Liver (tissue), 9 donors: Measurements from ENCODE around the gene BID. TPM values are rescaled to one million over a fixed set of nuclear protein-coding genes. Genes with fewer than 3 reads are reported as not detected.
A peak's percentile ranks its signal among the peaks of the same experiment; 100 is the strongest.

ENCODE experiments used
- DNase-seq: peaks from one replicate; pipeline ENCODE4 v3.0.0-alpha.2; 2017; ENCODE audit warnings: low spot score
- H3K27ac ChIP-seq, 2 donors: one replicate each; pipeline ENCODE4 v1.7.0; 2013; ENCODE audit warnings: inconsistent platforms in 2 of 2, low read length in 2 of 2, control low read depth in 1 of 2, low read depth in 1 of 2, mild to moderate bottlenecking in 1 of 2
- H3K27me3 ChIP-seq, 4 donors: one replicate each; pipeline versions ENCODE4 v1.6.1 to v1.7.0; 2013; ENCODE audit warnings: low read length in 3 of 4, inconsistent platforms in 1 of 4, mild to moderate bottlenecking in 1 of 4, moderate library complexity in 1 of 4; ENCODE audit not compliant: control insufficient read depth in 4 of 4, insufficient read depth in 4 of 4
- H3K36me3 ChIP-seq, 4 donors: one replicate each; pipeline versions ENCODE4 v1.6.1 to v1.7.0; 2013; ENCODE audit warnings: low read length in 3 of 4, mild to moderate bottlenecking in 3 of 4, low read depth in 1 of 4, moderate library complexity in 1 of 4; ENCODE audit not compliant: control insufficient read depth in 4 of 4, insufficient read depth in 3 of 4
- H3K4me1 ChIP-seq, 4 donors: one replicate each; pipeline versions ENCODE4 v1.6.1 to v1.7.0; 2013; ENCODE audit warnings: low read length in 3 of 4, mild to moderate bottlenecking in 3 of 4, moderate library complexity in 1 of 4; ENCODE audit not compliant: control insufficient read depth in 4 of 4, insufficient read depth in 4 of 4
- H3K4me3 ChIP-seq, 3 donors: one replicate each; pipeline versions ENCODE4 v1.6.1 to v1.7.0; 2013; ENCODE audit warnings: low read length in 3 of 3, control low read depth in 1 of 3, low read depth in 1 of 3, mild to moderate bottlenecking in 1 of 3
- H3K9ac ChIP-seq, 2 donors: one replicate each; pipeline ENCODE4 v1.7.0; 2013; ENCODE audit warnings: low read length in 2 of 2, mild to moderate bottlenecking in 2 of 2, moderate library complexity in 2 of 2, control low read depth in 1 of 2, low read depth in 1 of 2
- H3K9me3 ChIP-seq, 4 donors: one replicate each; pipeline versions ENCODE4 v1.6.1 to v1.7.0; 2013; ENCODE audit warnings: low read length in 3 of 4; ENCODE audit not compliant: control insufficient read depth in 4 of 4
- FOXA1 ChIP-seq: IDR thresholded peaks from 2 replicates; pipeline ENCODE4 v1.6.1; 2016; ENCODE audit warnings: antibody characterized with exemption
- FOXA2 ChIP-seq: IDR thresholded peaks from 2 replicates; pipeline ENCODE4 v1.6.1; 2016; ENCODE audit warnings: antibody characterized with exemption
- HNF4A ChIP-seq, 2 donors: conservative IDR thresholded peaks; 2 replicates each; pipeline ENCODE4 v1.6.1; 2016; ENCODE audit warnings: antibody characterized with exemption in 2 of 2, mild to moderate bottlenecking in 2 of 2
- RXRA ChIP-seq, 2 donors: IDR thresholded peaks; 2 replicates each; pipeline ENCODE4 v1.6.1; 2017 to 2018; ENCODE audit warnings: antibody characterized with exemption in 2 of 2, mild to moderate bottlenecking in 1 of 2
- WGBS: extraction: QIAGEN DNeasy Blood & Tissue Kit; methylation state at CpG from one replicate; pipeline ENCODE4 v1.1.7; 2013; 5-methylcytosine and 5-hydroxymethylcytosine counted together
- polyA plus RNA-seq, 2 donors: library from polyadenylated mRNA; stranded (reverse) in 1 of 2; unstranded in 1 of 2; fragments of 200-250 nt in 1 of 2; fragments of >200 nt in 1 of 2; fragmentation: Nextera tagmentation in 1 of 2; extraction: Ambion mirVana in 1 of 2; gene quantifications; one replicate each; pipeline versions ENCODE4 v1.2.1 to v1.2.3, GENCODE V29; 2013 to 2015
- total RNA-seq, 2 donors: library from RNA; depleted of rRNA; stranded (reverse); fragments of >200 nt; gene quantifications; one replicate each; pipeline ENCODE4 v1.2.3, GENCODE V29; 2014
- TF ChIP-seq, protein P1 (sequence below): IDR thresholded peaks from 2 replicates; pipeline ENCODE4 v1.6.1; 2016; ENCODE audit warnings: antibody characterized with exemption
- TF ChIP-seq, protein P2 (sequence below): IDR thresholded peaks from 2 replicates; pipeline ENCODE4 v1.6.1; 2016; ENCODE audit warnings: antibody characterized with exemption, mild to moderate bottlenecking
- TF ChIP-seq, protein P3 (sequence below): IDR thresholded peaks from 2 replicates; pipeline ENCODE4 v1.6.1; 2016; ENCODE audit warnings: antibody characterized with exemption
- TF ChIP-seq, protein P4 (sequence below): fragments of 150-350 bp; IDR thresholded peaks from 2 replicates; pipeline ENCODE4 v1.5.1; 2017; ENCODE audit warnings: improper control_type of control experiment, low read depth, low read length; ENCODE audit not compliant: missing input control
- donor health status: healthy.
- donor health status: healthy.
- donor health status: healthy.
- donor health status: healthy.
- donor health status: healthy.

Gene BID
- total and polyA plus RNA-seq, 4 donors, result 28.7 to 66.9 (median 52.6) TPM

DNA sequence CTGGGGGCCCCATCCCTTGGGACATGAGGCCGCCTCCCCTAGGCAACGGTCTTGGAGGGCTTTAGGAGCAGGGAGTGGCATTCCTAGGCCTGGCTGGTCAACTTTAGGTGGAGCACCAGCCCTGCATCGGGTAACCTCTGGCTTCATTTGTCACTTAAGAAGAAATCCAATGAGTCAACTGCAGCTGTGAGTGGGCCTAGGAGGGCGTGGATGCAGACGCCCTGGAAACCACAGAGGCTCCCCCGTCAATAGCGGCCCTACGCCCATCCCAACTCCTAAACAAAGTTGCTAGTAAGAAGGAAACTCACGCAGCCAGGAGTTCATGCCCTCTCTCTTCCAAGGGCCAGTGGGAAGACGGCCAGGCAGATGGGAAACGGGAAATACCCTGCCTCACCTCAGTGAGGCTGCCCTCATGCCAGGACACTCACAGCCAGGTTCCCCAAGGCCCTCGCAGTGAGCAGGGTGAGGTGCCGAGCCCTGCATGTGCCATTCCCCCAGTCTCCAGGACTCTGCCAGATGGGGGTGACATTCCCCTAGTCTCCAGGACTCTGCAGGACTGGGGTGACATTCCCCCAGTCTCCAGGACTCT, 20.8 kb downstream of the BID start:
- no peak overlapping the region for H3K27ac ChIP-seq
- no peaks in the 10 kb centered on the region for H3K9me3 ChIP-seq
- WGBS, result 59% methylated on average over 13 of the region's 13 CpGs
- H3K4me3 ChIP-seq, result no peak overlapping the region
- no peak overlapping the region for H3K9ac ChIP-seq
- peaks cover 0 to 2% (median 0%) of the 10 kb centered on the region in 4 donors for H3K36me3 ChIP-seq
- H3K27me3 ChIP-seq, result no peaks in the 10 kb centered on the region
- TF ChIP-seq, protein P1, sequence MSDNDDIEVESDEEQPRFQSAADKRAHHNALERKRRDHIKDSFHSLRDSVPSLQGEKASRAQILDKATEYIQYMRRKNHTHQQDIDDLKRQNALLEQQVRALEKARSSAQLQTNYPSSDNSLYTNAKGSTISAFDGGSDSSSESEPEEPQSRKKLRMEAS, result no peak
- TF ChIP-seq HNF4A (conservative IDR thresholded peaks at IDR 0.05) (peak in 1 of 2 donors; percentile 20), RXRA (IDR thresholded peaks at IDR 0.05) (peak; percentile 21 to 42)
- TF ChIP-seq, protein P2, sequence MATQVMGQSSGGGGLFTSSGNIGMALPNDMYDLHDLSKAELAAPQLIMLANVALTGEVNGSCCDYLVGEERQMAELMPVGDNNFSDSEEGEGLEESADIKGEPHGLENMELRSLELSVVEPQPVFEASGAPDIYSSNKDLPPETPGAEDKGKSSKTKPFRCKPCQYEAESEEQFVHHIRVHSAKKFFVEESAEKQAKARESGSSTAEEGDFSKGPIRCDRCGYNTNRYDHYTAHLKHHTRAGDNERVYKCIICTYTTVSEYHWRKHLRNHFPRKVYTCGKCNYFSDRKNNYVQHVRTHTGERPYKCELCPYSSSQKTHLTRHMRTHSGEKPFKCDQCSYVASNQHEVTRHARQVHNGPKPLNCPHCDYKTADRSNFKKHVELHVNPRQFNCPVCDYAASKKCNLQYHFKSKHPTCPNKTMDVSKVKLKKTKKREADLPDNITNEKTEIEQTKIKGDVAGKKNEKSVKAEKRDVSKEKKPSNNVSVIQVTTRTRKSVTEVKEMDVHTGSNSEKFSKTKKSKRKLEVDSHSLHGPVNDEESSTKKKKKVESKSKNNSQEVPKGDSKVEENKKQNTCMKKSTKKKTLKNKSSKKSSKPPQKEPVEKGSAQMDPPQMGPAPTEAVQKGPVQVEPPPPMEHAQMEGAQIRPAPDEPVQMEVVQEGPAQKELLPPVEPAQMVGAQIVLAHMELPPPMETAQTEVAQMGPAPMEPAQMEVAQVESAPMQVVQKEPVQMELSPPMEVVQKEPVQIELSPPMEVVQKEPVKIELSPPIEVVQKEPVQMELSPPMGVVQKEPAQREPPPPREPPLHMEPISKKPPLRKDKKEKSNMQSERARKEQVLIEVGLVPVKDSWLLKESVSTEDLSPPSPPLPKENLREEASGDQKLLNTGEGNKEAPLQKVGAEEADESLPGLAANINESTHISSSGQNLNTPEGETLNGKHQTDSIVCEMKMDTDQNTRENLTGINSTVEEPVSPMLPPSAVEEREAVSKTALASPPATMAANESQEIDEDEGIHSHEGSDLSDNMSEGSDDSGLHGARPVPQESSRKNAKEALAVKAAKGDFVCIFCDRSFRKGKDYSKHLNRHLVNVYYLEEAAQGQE, result no peak
- H3K4me1 ChIP-seq, result peaks cover 5 to 12% (median 11%) of the 10 kb centered on the region in 4 donors
- no peak for DNase-seq

DNA sequence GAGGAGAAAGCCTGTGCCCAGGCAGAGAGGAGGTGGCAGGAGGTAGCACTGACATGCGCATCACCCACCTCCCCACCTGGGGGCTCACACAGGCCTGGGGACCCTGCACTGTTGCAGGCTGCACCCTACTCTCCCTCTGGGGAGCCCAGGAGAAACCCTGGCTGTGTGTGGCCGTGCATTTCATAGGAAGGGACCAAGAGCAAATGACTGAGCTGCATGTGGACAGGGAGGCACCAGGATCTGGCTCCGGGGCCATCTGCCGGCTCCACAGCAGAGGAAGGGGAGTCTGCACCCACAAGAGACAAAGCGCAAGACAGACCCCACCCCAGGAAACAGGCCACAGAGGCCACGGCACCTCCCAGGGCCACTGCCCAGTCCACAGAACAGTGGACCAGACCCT, 22.7 kb downstream of the BID start:
- WGBS, result 93% methylated on average over 6 of the region's 6 CpGs
- DNase-seq, result no peak
- H3K36me3 ChIP-seq, result peaks cover 0 to 2% (median 0%) of the 10 kb centered on the region in 4 donors

More for the DNA sequence above, 22.7 kb downstream of the BID start:
- Histone ChIP-seq H3K4me3 (no peak overlapping the region), H3K27me3 (no peaks in the 10 kb centered on the region), H3K4me1 (peaks cover 5 to 11% (median 10%) of the 10 kb centered on the region in 4 donors), H3K9me3 (no peaks in the 10 kb centered on the region), H3K27ac (no peak overlapping the region), H3K9ac (no peak overlapping the region)
- no peak for TF ChIP-seq FOXA1
- no peak for TF ChIP-seq RXRA (IDR thresholded peaks at IDR 0.05)
- TF ChIP-seq, protein P3, sequence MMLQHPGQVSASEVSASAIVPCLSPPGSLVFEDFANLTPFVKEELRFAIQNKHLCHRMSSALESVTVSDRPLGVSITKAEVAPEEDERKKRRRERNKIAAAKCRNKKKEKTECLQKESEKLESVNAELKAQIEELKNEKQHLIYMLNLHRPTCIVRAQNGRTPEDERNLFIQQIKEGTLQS, result no peak
- TF ChIP-seq, protein P4, sequence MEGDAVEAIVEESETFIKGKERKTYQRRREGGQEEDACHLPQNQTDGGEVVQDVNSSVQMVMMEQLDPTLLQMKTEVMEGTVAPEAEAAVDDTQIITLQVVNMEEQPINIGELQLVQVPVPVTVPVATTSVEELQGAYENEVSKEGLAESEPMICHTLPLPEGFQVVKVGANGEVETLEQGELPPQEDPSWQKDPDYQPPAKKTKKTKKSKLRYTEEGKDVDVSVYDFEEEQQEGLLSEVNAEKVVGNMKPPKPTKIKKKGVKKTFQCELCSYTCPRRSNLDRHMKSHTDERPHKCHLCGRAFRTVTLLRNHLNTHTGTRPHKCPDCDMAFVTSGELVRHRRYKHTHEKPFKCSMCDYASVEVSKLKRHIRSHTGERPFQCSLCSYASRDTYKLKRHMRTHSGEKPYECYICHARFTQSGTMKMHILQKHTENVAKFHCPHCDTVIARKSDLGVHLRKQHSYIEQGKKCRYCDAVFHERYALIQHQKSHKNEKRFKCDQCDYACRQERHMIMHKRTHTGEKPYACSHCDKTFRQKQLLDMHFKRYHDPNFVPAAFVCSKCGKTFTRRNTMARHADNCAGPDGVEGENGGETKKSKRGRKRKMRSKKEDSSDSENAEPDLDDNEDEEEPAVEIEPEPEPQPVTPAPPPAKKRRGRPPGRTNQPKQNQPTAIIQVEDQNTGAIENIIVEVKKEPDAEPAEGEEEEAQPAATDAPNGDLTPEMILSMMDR, result no peak
- TF ChIP-seq FOXA2, result no peak
- TF ChIP-seq, protein P1, result no peak
